Osteoblast (primary cell): ENCODE data around the gene SLC38A10. TPM values are rescaled to one million over a fixed set of nuclear protein-coding genes. Genes with fewer than 3 reads are reported as not detected.

ENCODE experiments used
- DNase-seq: peaks from one replicate; pipeline ENCODE4 v3.0.0; 2011; ENCODE audit warnings: low spot score, mixed read lengths; ENCODE audit not compliant: insufficient read length; ENCODE audit errors: missing footprints
- H2AFZ ChIP-seq: 2 replicates; pipeline ENCODE4 v1.6.0; 2011; ENCODE audit warnings: mild to moderate bottlenecking, low read length
- H3K27ac ChIP-seq: 2 replicates; pipeline ENCODE4 v1.5.1; 2011; ENCODE audit warnings: mild to moderate bottlenecking, low read depth, low read length, moderate library complexity
- H3K27me3 ChIP-seq: 2 replicates; pipeline ENCODE4 v1.6.0; 2012; ENCODE audit warnings: mild to moderate bottlenecking, control low read depth, inconsistent platforms, low read length, moderate library complexity; ENCODE audit not compliant: insufficient read depth
- H3K36me3 ChIP-seq: 2 replicates; pipeline ENCODE4 v1.5.1; 2011; ENCODE audit warnings: mild to moderate bottlenecking, low read length, control low read depth, moderate library complexity; ENCODE audit not compliant: insufficient read depth
- H3K4me1 ChIP-seq: 2 replicates; pipeline ENCODE4 v1.5.1; 2011; ENCODE audit warnings: mild to moderate bottlenecking, low read length, control low read depth, moderate library complexity; ENCODE audit not compliant: insufficient read depth
- H3K4me2 ChIP-seq: 2 replicates; pipeline ENCODE4 v1.6.0; 2011; ENCODE audit warnings: mild to moderate bottlenecking, low read length; ENCODE audit not compliant: insufficient read depth
- H3K4me3 ChIP-seq: fragments of 200-600 bp; sonication (generic); 3 replicates; pipeline ENCODE4 v1.5.1; 2012; ENCODE audit warnings: mild to moderate bottlenecking, low read length, inconsistent platforms; ENCODE audit not compliant: insufficient read depth
- H3K79me2 ChIP-seq: 2 replicates; pipeline ENCODE4 v1.6.0; 2012; ENCODE audit warnings: mild to moderate bottlenecking, low read length, control low read depth, inconsistent platforms; ENCODE audit not compliant: insufficient read depth
- H3K9me3 ChIP-seq: 2 replicates; pipeline ENCODE4 v1.5.1; 2011; ENCODE audit warnings: low read depth, low read length, control low read depth
- H4K20me1 ChIP-seq: 2 replicates; pipeline ENCODE4 v1.6.0; 2012; ENCODE audit warnings: mild to moderate bottlenecking, low read length, control low read depth; ENCODE audit not compliant: insufficient read depth
- CTCF ChIP-seq: IDR thresholded peaks from 2 replicates; pipeline ENCODE4 v1.5.1; 2011; ENCODE audit warnings: mild to moderate bottlenecking, low read depth, low read length, moderate library complexity; ENCODE audit errors: extremely low read depth
- total RNA-seq: library from RNA; depleted of rRNA; stranded (reverse); fragments of >200 nt; gene quantifications from 2 replicates; pipeline ENCODE4 v1.2.3, GENCODE V29; 2012

Gene SLC38A10
- total RNA-seq, 1 donor, result 92.6 TPM

- Histone ChIP-seq H3K79me2 (peaks cover 11% of the 10 kb centered on the region), H2AFZ (peak overlapping the region; percentile 94), H3K27me3 (no peaks in the 10 kb centered on the region), H3K4me2 (peak overlapping the region; percentile 90), H3K4me3 (peak overlapping the region; percentile 74), H4K20me1 (peaks cover 3% of the 10 kb centered on the region), H3K4me1 (peaks cover 9% of the 10 kb centered on the region), H3K9me3 (no peaks in the 10 kb centered on the region), H3K36me3 (no peaks in the 10 kb centered on the region), H3K27ac (no peak overlapping the region)
- no peak for TF ChIP-seq CTCF
- peak; percentile 69 for DNase-seq
Measured at GRCh38 chr17:81223762-81224130, 71.4 kb downstream of the SLC38A10 start.

- Histone ChIP-seq H3K27ac (peak within 1 kb of the TSS; percentile 23), H3K4me2 (peak within 1 kb of the TSS; percentile 90), H3K4me3 (peak within 1 kb of the TSS; percentile 87), H3K9me3 (no peaks in the 10 kb centered on the region), H3K79me2 (peaks cover 11% of the 10 kb centered on the region), H3K27me3 (no peaks in the 10 kb centered on the region), H4K20me1 (peaks cover 3% of the 10 kb centered on the region), H3K36me3 (no peaks in the 10 kb centered on the region), H3K4me1 (peaks cover 9% of the 10 kb centered on the region), H2AFZ (peak within 1 kb of the TSS; percentile 94)
- peak; percentile 100 for DNase-seq
- TF ChIP-seq CTCF, result no peak
Measured at GRCh38 chr17:81222906-81223761, 72.0 kb downstream of the SLC38A10 start, which contains the start of gene CEP131. CEP131 (minus strand) TSS chr17:81222965; CDS start chr17:81220056, 2,909 bp downstream.

GRCh38 chr17:81222620-81222905 is 72.5 kb downstream of the SLC38A10 start:
- no peak for TF ChIP-seq CTCF
- Histone ChIP-seq H3K4me3 (peak overlapping the region; percentile 87), H3K4me2 (peak overlapping the region; percentile 88), H3K27me3 (no peaks in the 10 kb centered on the region), H3K4me1 (peaks cover 9% of the 10 kb centered on the region), H3K27ac (no peak overlapping the region), H4K20me1 (peaks cover 3% of the 10 kb centered on the region), H3K79me2 (peaks cover 11% of the 10 kb centered on the region), H3K36me3 (no peaks in the 10 kb centered on the region), H2AFZ (peak overlapping the region; percentile 78), H3K9me3 (no peaks in the 10 kb centered on the region)
- no peak for DNase-seq

DNA sequence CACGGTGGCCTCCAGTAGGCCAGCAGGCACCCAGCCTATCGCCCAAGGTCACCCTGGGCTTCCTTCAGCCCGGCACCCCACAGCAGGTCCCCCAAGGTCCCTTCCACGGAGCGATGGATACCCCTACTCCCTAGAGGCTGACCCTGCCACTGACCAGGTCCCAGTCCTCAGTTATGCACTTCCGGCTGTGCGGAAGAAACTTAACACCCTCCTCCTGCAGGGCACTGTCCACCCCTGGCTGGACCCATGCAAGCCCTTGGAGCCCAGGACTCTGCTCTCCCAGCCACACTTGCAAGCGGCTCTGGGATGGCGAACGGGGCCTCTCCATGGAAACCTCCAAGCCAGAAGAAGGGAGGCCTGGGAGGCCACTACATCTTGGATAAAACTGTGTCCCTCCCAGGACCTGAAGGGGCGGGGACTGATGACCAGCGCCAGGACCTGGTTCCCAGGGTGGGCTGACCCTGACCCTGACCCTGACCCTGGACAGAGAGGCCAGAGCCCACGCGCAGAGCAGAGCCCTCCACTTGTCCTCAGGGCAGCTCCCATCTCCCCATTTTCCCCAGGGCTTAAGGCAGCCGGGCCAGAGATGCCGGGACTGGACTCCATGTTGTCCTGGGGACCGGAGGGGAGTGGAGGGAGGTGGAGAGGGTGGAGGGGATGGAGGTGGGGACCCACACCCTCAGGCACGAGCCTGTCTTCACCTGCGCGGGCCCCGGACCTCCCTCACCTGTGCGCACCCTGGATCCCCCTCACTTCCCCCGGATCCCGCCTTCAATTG is 73.1 kb downstream of the SLC38A10 start:
- Histone ChIP-seq H3K27ac (no peak overlapping the region), H3K27me3 (no peaks in the 10 kb centered on the region), H3K36me3 (no peaks in the 10 kb centered on the region), H2AFZ (peak overlapping the region; percentile 78), H3K4me1 (peaks cover 9% of the 10 kb centered on the region), H3K79me2 (peaks cover 11% of the 10 kb centered on the region), H3K4me2 (peak overlapping the region; percentile 88), H3K4me3 (peak overlapping the region; percentile 87), H4K20me1 (peaks cover 3% of the 10 kb centered on the region), H3K9me3 (no peaks in the 10 kb centered on the region)
- DNase-seq, result peak; percentile 93
- no peak for TF ChIP-seq CTCF
